ENCODE measurements around the gene SLC25A13.

DNA sequence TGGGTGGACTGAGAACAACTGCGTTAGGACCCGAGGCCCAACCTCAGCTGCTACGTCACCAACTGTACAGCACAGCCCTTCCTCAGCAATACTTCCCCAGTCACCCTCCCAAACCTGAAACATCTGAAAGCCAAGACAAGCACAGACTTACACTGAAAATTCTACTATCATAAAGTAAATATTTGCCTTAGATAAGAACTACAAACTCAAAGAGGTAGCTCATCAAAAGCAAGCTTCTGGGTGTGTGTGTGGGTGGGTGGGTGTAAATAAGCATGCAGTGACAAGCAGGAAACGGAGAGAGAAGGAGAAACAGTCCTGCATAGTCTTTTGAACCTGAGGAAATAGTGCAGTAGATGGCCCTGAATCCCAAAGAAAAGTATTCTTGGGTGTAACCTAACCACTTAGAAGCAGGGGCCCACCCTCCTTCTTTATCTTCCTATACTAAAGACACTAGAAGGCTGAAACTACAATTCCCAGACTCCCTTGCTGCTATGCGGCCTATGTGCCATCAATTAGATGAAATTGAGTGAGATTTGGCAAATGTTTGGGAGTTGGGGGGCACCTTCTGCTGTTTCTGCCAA lies 18.7 kb downstream of the SLC25A13 start:
- no peak for TF ChIP-seq EP300 (IDR thresholded peaks at IDR 0.05)
- TF ChIP-seq, protein P1, sequence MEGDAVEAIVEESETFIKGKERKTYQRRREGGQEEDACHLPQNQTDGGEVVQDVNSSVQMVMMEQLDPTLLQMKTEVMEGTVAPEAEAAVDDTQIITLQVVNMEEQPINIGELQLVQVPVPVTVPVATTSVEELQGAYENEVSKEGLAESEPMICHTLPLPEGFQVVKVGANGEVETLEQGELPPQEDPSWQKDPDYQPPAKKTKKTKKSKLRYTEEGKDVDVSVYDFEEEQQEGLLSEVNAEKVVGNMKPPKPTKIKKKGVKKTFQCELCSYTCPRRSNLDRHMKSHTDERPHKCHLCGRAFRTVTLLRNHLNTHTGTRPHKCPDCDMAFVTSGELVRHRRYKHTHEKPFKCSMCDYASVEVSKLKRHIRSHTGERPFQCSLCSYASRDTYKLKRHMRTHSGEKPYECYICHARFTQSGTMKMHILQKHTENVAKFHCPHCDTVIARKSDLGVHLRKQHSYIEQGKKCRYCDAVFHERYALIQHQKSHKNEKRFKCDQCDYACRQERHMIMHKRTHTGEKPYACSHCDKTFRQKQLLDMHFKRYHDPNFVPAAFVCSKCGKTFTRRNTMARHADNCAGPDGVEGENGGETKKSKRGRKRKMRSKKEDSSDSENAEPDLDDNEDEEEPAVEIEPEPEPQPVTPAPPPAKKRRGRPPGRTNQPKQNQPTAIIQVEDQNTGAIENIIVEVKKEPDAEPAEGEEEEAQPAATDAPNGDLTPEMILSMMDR (IDR thresholded peaks at IDR 0.05): no peak
